H1 (cell line): ENCODE results near the gene NHLRC2.

ENCODE experiments used
- BCL11A ChIP-seq, 2 experiments: IDR thresholded peaks; one replicate each; pipeline ENCODE4 v1.6.1; 2011; ENCODE audit warnings: low read depth in 2 of 2, low read length in 2 of 2, mild to moderate bottlenecking in 2 of 2
- POLR2A ChIP-seq, 2 experiments: IDR thresholded peaks; 1 replicate in 1 of 2; 2 replicates in 1 of 2; pipeline ENCODE4 v1.6.1; 2011; ENCODE audit warnings: low read depth in 2 of 2, low read length in 2 of 2, mild to moderate bottlenecking in 2 of 2; ENCODE audit errors: control extremely low read depth in 1 of 2
- RAD21 ChIP-seq, 2 experiments: IDR thresholded peaks in 1 of 2; conservative IDR thresholded peaks in 1 of 2; 2 replicates each; pipeline ENCODE4 v1.6.1; 2011; ENCODE audit warnings: low read depth in 2 of 2, low read length in 2 of 2, improper control_type of control experiment in 1 of 2, inconsistent platforms in 1 of 2, mild to moderate bottlenecking in 1 of 2, moderate library complexity in 1 of 2
- SIN3A ChIP-seq, 2 experiments: IDR thresholded peaks in 1 of 2; conservative IDR thresholded peaks in 1 of 2; 2 replicates each; pipeline ENCODE4 v1.6.1; 2011 to 2012; ENCODE audit warnings: low read length in 2 of 2, improper control_type of control experiment in 1 of 2, low read depth in 1 of 2, mild to moderate bottlenecking in 1 of 2
- SP4 ChIP-seq: IDR thresholded peaks from 2 replicates; pipeline ENCODE4 v1.6.1; 2012; ENCODE audit warnings: low read length, inconsistent platforms
- SRF ChIP-seq: IDR thresholded peaks from 2 replicates; pipeline ENCODE4 v1.6.1; 2011; ENCODE audit warnings: mild to moderate bottlenecking, low read depth, low read length, moderate library complexity
- SUZ12 ChIP-seq: fragments of 200-600 bp; sonication (generic); IDR thresholded peaks from 2 replicates; pipeline ENCODE4 v1.6.1; 2012; ENCODE audit warnings: mild to moderate bottlenecking, inconsistent platforms, low read length, moderate library complexity, mixed read lengths
- TF ChIP-seq, protein P1 (sequence below), 3 experiments: IDR thresholded peaks; 1 replicate in 2 of 3; 2 replicates in 1 of 3; pipeline versions ENCODE4 v1.5.1 to v1.6.1; 2011; ENCODE audit warnings: low read length in 3 of 3, mild to moderate bottlenecking in 3 of 3, inconsistent platforms in 2 of 3, low read depth in 1 of 3, moderate library complexity in 1 of 3; ENCODE audit not compliant: insufficient read depth in 1 of 3; ENCODE audit errors: control extremely low read depth in 1 of 3
- TF ChIP-seq, protein P2 (sequence below): IDR thresholded peaks from 2 replicates; pipeline ENCODE4 v1.6.1; 2012; ENCODE audit warnings: low read length, inconsistent platforms

DNA sequence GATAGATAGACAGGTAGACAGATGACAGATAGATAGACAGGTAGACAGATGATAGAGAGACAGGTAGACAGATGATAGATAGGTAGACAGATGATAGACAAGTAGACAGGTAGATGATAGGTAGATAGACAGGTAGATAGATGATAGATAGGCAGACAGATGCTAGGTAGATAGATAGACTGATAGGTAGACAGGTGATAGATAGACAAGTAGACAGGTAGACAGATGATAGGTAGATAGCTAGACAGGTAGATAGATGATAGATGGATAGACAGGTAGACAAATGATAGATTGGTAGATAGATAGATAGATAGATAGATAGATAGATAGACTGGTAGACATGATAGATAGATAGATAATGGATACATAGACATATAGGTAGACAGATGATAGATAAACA lies 95.8 kb downstream of the NHLRC2 start:
- TF ChIP-seq, protein P1, sequence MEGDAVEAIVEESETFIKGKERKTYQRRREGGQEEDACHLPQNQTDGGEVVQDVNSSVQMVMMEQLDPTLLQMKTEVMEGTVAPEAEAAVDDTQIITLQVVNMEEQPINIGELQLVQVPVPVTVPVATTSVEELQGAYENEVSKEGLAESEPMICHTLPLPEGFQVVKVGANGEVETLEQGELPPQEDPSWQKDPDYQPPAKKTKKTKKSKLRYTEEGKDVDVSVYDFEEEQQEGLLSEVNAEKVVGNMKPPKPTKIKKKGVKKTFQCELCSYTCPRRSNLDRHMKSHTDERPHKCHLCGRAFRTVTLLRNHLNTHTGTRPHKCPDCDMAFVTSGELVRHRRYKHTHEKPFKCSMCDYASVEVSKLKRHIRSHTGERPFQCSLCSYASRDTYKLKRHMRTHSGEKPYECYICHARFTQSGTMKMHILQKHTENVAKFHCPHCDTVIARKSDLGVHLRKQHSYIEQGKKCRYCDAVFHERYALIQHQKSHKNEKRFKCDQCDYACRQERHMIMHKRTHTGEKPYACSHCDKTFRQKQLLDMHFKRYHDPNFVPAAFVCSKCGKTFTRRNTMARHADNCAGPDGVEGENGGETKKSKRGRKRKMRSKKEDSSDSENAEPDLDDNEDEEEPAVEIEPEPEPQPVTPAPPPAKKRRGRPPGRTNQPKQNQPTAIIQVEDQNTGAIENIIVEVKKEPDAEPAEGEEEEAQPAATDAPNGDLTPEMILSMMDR (IDR thresholded peaks at IDR 0.05; ENCODE audit: control extremely low read depth in 1 of 3, insufficient read depth in 1 of 3, low read depth in 1 of 3, low read length in 3 of 3), result no peak
- TF ChIP-seq SUZ12 (no peak), RAD21 (IDR thresholded peaks at IDR 0.05 in 1 of 2, conservative IDR thresholded peaks at IDR 0.05 in 1 of 2; ENCODE audit: low read depth in 2 of 2, low read length in 2 of 2) (no peak), BCL11A (IDR thresholded peaks at IDR 0.05; ENCODE audit: low read depth in 2 of 2, low read length in 2 of 2) (no peak), POLR2A (IDR thresholded peaks at IDR 0.05; ENCODE audit: control extremely low read depth in 1 of 2, low read depth in 2 of 2, low read length in 2 of 2) (no peak), SRF (no peak), SP4 (no peak), SIN3A (conservative IDR thresholded peaks at IDR 0.05 in 1 of 2, IDR thresholded peaks at IDR 0.05 in 1 of 2; ENCODE audit: low read depth in 1 of 2, low read length in 2 of 2) (no peak)
- TF ChIP-seq, protein P2, sequence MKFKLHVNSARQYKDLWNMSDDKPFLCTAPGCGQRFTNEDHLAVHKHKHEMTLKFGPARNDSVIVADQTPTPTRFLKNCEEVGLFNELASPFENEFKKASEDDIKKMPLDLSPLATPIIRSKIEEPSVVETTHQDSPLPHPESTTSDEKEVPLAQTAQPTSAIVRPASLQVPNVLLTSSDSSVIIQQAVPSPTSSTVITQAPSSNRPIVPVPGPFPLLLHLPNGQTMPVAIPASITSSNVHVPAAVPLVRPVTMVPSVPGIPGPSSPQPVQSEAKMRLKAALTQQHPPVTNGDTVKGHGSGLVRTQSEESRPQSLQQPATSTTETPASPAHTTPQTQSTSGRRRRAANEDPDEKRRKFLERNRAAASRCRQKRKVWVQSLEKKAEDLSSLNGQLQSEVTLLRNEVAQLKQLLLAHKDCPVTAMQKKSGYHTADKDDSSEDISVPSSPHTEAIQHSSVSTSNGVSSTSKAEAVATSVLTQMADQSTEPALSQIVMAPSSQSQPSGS, result no peak
